ENCODE results near the gene RNF182. TPM values are rescaled to one million over a fixed set of nuclear protein-coding genes. Genes with fewer than 3 reads are reported as not detected.
"Not testable (repeated sequence)": the region's sequence is repeated elsewhere in the genome, so short reads cannot be mapped to it uniquely, and the experiment has no call there.

The RNF182 gene
- total and polyA plus RNA-seq, 3 experiments from 2014 or later, result not detected

DNA sequence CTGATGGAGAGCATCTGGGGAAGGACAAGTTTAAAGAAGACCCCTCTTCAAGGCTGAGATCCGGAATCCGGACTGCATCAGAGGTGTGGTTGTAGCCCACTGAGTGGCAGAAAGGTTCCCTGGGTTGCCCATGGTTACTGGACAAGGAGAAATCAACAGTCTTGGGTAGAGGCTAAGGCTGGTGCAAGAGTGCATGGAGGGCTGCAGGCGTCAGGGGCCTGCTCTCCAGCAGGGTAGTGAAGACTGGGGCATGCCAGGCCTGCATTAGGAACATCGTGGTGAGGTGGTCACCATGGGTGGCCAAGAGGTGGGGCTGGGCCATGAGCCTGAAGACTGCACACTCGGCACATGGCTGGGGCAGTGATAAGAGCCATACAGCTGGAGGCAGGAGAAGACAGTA is 91.2 kb downstream of the RNF182 start:
- no peaks in the 10 kb centered on the region for H3K9me3 Mint-ChIP-seq
- POLR2A ChIA-PET, result no interaction called here

DNA sequence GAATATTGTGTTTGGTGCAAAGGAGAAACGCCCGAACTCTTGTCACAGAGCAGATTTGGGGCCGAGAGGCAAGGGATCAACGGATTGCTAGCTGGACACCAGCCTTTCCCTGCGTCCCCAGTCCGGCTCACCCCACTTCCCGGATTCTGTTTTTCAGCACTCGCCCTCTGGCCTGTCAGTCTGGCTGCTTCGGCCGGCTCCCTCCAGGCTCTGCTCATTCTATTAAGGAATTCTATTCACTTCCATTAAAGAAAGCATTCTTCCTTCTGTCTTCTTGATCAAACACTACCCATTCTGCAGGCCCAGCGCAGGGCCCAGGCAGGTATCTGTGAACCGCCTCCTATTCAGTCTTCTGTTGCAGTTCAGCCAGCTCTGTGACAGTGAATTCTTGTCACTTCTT is 91.7 kb downstream of the RNF182 start:
- peaks cover 9 to 22% of the 10 kb centered on the region in 2 donors for H3K27me3 Mint-ChIP-seq
- no peak overlapping the region for H3K4me3 Mint-ChIP-seq
- Histone ChIP-seq H3K36me3 (ENCODE audit: insufficient read depth, low read length) (no peaks in the 10 kb centered on the region), H3K4me1 (ENCODE audit: insufficient read depth, low read length) (no peaks in the 10 kb centered on the region), H3K9me3 (ENCODE audit: low read length) (no peaks in the 10 kb centered on the region), H3K4me3 (ENCODE audit: low read length) (no peak overlapping the region), H3K27ac (ENCODE audit: low read depth, low read length) (no peak overlapping the region), H3K27me3 (ENCODE audit: insufficient read depth, low read length, poor library complexity, severe bottlenecking) (no peaks in the 10 kb centered on the region)
- no peak overlapping the region for H3K27ac Mint-ChIP-seq
- ChIA-PET POLR2A (no interaction called here), CTCF (no interaction called here)
- no peak for DNase-seq
- H3K9me3 Mint-ChIP-seq, result no peaks in the 10 kb centered on the region
- H3K4me1 Mint-ChIP-seq, result no peaks in the 10 kb centered on the region
- no peaks in the 10 kb centered on the region for H3K36me3 Mint-ChIP-seq

More for the DNA sequence above, 91.2 kb downstream of the RNF182 start:
- no peak for DNase-seq
- no peak overlapping the region for H3K4me3 Mint-ChIP-seq
- Histone ChIP-seq H3K27ac (ENCODE audit: low read depth, low read length) (no peak overlapping the region), H3K9me3 (ENCODE audit: low read length) (no peaks in the 10 kb centered on the region), H3K36me3 (ENCODE audit: insufficient read depth, low read length) (no peaks in the 10 kb centered on the region), H3K27me3 (ENCODE audit: insufficient read depth, low read length, poor library complexity, severe bottlenecking) (no peaks in the 10 kb centered on the region), H3K4me1 (ENCODE audit: insufficient read depth, low read length) (no peaks in the 10 kb centered on the region), H3K4me3 (ENCODE audit: low read length) (no peak overlapping the region)
- H3K27me3 Mint-ChIP-seq, result peaks cover 9 to 22% of the 10 kb centered on the region in 2 donors
- no peaks in the 10 kb centered on the region for H3K36me3 Mint-ChIP-seq
- H3K27ac Mint-ChIP-seq, result no peak overlapping the region
- no peaks in the 10 kb centered on the region for H3K4me1 Mint-ChIP-seq
- CTCF ChIA-PET, result no interaction called here

DNA sequence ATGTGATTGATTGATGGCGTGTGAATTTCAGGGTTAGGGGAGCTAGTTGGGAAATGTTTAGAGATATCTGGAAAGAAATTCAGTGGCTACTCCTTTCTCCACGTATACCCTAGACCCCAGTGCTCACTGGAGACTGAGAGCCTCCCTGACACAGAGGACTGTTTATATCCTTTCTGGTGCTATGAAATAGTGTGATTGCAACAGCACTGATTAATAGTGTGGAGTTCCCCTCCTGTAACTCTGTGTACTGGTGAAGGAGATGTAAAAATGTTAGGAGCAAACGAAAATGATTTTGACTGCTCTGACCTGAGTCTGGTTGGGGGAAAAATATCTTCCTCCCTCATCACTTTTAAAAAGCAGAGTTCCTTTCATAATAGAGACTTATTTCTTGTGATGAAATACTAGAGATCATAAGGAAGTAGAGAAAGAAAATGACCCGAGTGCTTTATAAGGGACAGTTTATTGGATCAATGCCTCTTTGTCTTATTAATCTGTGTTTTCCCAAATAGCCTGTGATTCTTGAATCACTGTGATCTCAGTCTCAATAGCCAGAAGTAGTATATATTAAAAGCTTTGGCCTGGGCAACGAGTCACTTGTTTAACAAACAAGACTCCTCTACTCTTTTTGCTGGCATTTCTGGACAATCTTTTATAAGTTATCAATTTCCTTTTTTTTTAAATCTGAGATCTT is 92.3 kb downstream of the RNF182 start:
- CTCF ChIA-PET, result no interaction called here
- peaks cover 11 to 22% of the 10 kb centered on the region in 2 donors for H3K27me3 Mint-ChIP-seq
- H3K36me3 Mint-ChIP-seq, result no peaks in the 10 kb centered on the region
- H3K4me3 ChIP-seq (ENCODE audit: low read length), result no peak overlapping the region
- H3K36me3 ChIP-seq (ENCODE audit: insufficient read depth, low read length), result no peaks in the 10 kb centered on the region
- H3K4me3 Mint-ChIP-seq, result no peak overlapping the region
- H3K9me3 Mint-ChIP-seq, result no peaks in the 10 kb centered on the region
- DNase-seq, result no peak
- POLR2A ChIA-PET, result no interaction called here
- H3K27me3 ChIP-seq (ENCODE audit: insufficient read depth, low read length, poor library complexity, severe bottlenecking), result no peaks in the 10 kb centered on the region
- H3K4me1 ChIP-seq (ENCODE audit: insufficient read depth, low read length), result no peaks in the 10 kb centered on the region
- H3K27ac ChIP-seq (ENCODE audit: low read depth, low read length), result no peak overlapping the region
- no peaks in the 10 kb centered on the region for H3K9me3 ChIP-seq (ENCODE audit: low read length)
- H3K4me1 Mint-ChIP-seq, result no peaks in the 10 kb centered on the region
- H3K27ac Mint-ChIP-seq, result no peak overlapping the region

DNA sequence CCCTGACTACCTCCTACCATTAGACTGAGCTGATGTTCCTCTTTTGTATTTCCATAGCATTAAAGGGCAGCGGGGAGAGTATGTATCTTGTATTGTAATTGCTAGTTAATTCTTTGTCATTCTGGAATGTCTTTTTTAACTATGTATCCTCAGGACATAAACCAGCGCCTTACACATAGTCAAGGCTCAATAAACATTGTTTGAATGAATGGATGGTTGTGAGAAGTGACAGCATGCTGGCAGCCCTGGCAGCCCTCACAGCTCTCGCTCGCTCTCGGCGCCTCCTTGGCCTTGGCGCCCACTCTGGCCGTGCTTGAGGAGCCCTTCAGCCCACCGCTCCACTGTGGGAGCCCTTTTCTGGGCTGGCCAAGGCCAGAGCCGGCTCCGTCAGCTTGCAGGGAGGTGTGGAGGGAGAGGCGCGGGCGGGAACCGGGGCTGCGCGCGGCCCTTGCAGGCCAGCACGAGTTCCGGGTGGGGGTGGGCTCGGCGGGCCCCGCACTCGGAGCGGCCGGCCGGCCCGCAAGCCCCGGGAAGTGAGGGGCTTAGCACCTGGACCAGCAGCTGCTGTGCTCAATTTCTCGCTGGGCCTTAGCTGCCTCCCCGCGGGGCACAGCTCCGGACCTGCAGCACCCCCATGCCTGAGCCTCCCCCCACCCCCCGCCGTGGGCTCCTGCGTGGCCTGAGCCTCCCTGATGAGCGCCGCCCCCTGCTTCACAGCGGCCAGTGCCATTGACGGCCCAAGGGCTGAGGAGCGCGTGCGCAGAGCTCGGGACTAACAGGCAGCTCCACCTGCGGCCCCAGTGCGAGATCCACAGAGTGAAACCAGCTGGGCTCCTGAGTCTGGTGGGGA is 93.1 kb downstream of the RNF182 start:
- Mint-ChIP-seq H3K4me3 (no peak overlapping the region), H3K27me3 (peaks cover 11 to 20% of the 10 kb centered on the region in 2 donors), H3K27ac (no peak overlapping the region), H3K9me3 (no peaks in the 10 kb centered on the region), H3K36me3 (no peaks in the 10 kb centered on the region), H3K4me1 (no peaks in the 10 kb centered on the region)
- H3K27ac ChIP-seq (ENCODE audit: low read depth, low read length), result no peak overlapping the region
- H3K36me3 ChIP-seq (ENCODE audit: insufficient read depth, low read length), result no peaks in the 10 kb centered on the region
- no peaks in the 10 kb centered on the region for H3K27me3 ChIP-seq (ENCODE audit: insufficient read depth, low read length, poor library complexity, severe bottlenecking)
- ChIA-PET CTCF (no interaction called here), POLR2A (interaction anchor here (0.5 kb wide), 1 partner anchor 174 kb away, joined by 5 read pairs; no protein-coding TSS in a partner anchor)
- DNase-seq, result no peak
- no peak overlapping the region for H3K4me3 ChIP-seq (ENCODE audit: low read length)
- no peaks in the 10 kb centered on the region for H3K9me3 ChIP-seq (ENCODE audit: low read length)
- H3K4me1 ChIP-seq (ENCODE audit: insufficient read depth, low read length), result no peaks in the 10 kb centered on the region

DNA sequence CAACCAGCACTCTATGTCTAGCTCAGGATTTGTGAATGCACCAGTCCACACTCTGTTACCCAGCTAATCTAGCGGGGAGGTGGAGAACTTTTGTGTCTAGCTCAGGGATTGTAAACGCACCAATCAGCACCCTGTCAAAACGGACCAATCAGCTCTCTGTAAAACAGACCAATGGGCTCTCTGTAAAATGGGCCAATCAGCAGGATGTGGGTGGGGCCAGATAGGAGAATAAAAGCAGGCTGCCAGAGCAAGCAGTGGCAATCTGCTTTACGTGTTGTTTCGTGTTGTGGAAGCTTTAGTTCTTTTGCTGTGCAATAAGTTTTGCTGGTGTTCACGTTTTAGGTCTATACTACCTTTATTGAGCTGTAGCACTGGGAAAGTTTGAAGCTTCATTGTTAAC is 93.8 kb downstream of the RNF182 start:
- H3K36me3 Mint-ChIP-seq; DNase-seq; H3K4me3 ChIP-seq (ENCODE audit: low read length); H3K27ac Mint-ChIP-seq; H3K4me1 Mint-ChIP-seq; CTCF ChIA-PET; H3K27ac ChIP-seq (ENCODE audit: low read depth, low read length); H3K36me3 ChIP-seq (ENCODE audit: insufficient read depth, low read length); H3K27me3 ChIP-seq (ENCODE audit: insufficient read depth, low read length, poor library complexity, severe bottlenecking); H3K9me3 Mint-ChIP-seq; H3K4me1 ChIP-seq (ENCODE audit: insufficient read depth, low read length); H3K9me3 ChIP-seq (ENCODE audit: low read length); H3K4me3 Mint-ChIP-seq: not testable (repeated sequence)
- peaks cover 12 to 23% of the 10 kb centered on the region in 2 donors for H3K27me3 Mint-ChIP-seq
- POLR2A ChIA-PET, result interaction anchor here (0.5 kb wide), 1 partner anchor 174 kb away, joined by 5 read pairs; no protein-coding TSS in a partner anchor

DNA sequence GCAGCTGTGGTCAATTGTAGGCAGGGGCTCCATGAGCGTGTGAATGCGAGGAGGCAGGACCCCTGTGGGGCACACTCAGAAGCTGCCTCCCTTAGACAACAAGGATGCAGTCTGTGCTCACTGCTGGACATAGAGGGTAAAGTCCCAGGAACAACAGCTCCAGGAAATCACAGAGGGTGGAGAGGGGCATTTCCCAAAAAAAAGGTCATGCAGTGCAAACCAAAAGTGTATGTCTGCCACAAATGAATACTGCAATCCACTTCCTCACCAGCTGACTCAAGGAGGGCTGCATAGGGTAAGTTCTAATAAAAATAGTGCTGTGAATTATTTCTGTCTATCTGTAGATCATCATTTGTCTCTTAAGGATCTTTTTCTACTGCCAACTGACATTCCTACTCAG is 95.8 kb downstream of the RNF182 start:
- ChIA-PET CTCF (no interaction called here), POLR2A (no interaction called here)
- Mint-ChIP-seq H3K4me1 (no peaks in the 10 kb centered on the region), H3K27me3 (peaks cover 7 to 19% of the 10 kb centered on the region in 2 donors), H3K27ac (no peak overlapping the region), H3K4me3 (no peak overlapping the region), H3K9me3 (no peaks in the 10 kb centered on the region), H3K36me3 (no peaks in the 10 kb centered on the region)
- Histone ChIP-seq H3K4me1 (ENCODE audit: insufficient read depth, low read length) (no peaks in the 10 kb centered on the region), H3K4me3 (ENCODE audit: low read length) (no peak overlapping the region), H3K36me3 (ENCODE audit: insufficient read depth, low read length) (no peaks in the 10 kb centered on the region), H3K9me3 (ENCODE audit: low read length) (no peaks in the 10 kb centered on the region), H3K27me3 (ENCODE audit: insufficient read depth, low read length, poor library complexity, severe bottlenecking) (no peaks in the 10 kb centered on the region), H3K27ac (ENCODE audit: low read depth, low read length) (no peak overlapping the region)
- DNase-seq, result no peak

DNA sequence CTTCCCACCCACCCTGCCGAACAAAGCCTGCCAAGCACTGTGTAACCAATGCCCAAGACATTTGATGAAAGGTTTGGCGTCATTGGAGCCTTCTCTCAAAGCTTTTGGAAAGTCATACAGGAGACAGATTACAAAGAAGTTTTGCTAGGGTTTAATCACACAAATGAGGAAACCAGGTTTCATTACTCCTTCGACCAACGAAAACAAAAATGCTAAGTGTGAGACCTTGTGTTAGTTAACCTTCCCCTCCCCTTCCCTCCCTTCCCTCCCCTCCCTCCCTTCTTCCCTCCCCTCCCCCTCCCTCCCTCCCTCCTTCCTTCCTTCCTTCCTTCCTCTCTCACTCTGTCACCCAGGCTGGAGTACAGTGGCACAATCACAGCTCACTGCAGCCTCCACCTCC is 96.7 kb downstream of the RNF182 start:
- no peak overlapping the region for H3K4me3 Mint-ChIP-seq
- H3K36me3 Mint-ChIP-seq, result no peaks in the 10 kb centered on the region
- H3K27ac Mint-ChIP-seq, result no peak overlapping the region
- H3K4me1 Mint-ChIP-seq, result no peaks in the 10 kb centered on the region
- Histone ChIP-seq H3K9me3 (ENCODE audit: low read length) (no peaks in the 10 kb centered on the region), H3K4me1 (ENCODE audit: insufficient read depth, low read length) (no peaks in the 10 kb centered on the region), H3K27ac (ENCODE audit: low read depth, low read length) (no peak overlapping the region), H3K27me3 (ENCODE audit: insufficient read depth, low read length, poor library complexity, severe bottlenecking) (no peaks in the 10 kb centered on the region), H3K4me3 (ENCODE audit: low read length) (no peak overlapping the region), H3K36me3 (ENCODE audit: insufficient read depth, low read length) (no peaks in the 10 kb centered on the region)
- ChIA-PET CTCF (interaction anchor here (1.2 kb wide), 1 partner anchor 12 kb away, joined by 3 read pairs; no protein-coding TSS in a partner anchor), POLR2A (no interaction called here)
- H3K9me3 Mint-ChIP-seq, result no peaks in the 10 kb centered on the region
- peaks cover 7 to 23% of the 10 kb centered on the region in 2 donors for H3K27me3 Mint-ChIP-seq
- no peak for DNase-seq

DNA sequence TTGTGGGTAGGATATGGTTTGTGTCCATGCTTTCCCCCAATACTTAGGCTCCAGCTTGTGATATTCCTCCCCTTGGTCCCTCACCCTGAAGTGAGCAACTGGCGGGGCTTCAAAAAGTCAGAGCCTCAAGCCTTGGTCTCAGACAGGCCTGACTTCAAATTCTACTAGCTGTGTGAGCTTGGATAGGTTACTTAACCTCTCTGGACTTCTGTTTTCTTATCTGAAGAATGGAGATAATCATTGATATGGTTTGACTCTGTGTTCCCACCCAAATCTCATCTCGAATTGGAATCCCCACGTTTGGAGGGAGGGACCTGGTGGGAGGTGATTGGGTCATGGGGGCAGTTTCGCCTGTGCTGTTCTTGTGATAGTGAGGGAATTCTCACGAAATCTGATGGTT is 97.9 kb downstream of the RNF182 start:
- no peak for DNase-seq
- Mint-ChIP-seq H3K27ac (no peak overlapping the region), H3K27me3 (peaks cover 8 to 32% of the 10 kb centered on the region in 2 donors), H3K4me3 (no peak overlapping the region), H3K36me3 (no peaks in the 10 kb centered on the region), H3K9me3 (no peaks in the 10 kb centered on the region), H3K4me1 (no peaks in the 10 kb centered on the region)
- Histone ChIP-seq H3K4me1 (ENCODE audit: insufficient read depth, low read length) (no peaks in the 10 kb centered on the region), H3K36me3 (ENCODE audit: insufficient read depth, low read length) (no peaks in the 10 kb centered on the region), H3K9me3 (ENCODE audit: low read length) (no peaks in the 10 kb centered on the region), H3K27me3 (ENCODE audit: insufficient read depth, low read length, poor library complexity, severe bottlenecking) (no peaks in the 10 kb centered on the region), H3K4me3 (ENCODE audit: low read length) (no peak overlapping the region), H3K27ac (ENCODE audit: low read depth, low read length) (no peak overlapping the region)
- ChIA-PET POLR2A (interaction anchor here (0.5 kb wide), 1 partner anchor 22 kb away, joined by 3 read pairs; no protein-coding TSS in a partner anchor), CTCF (interaction anchor here (1.2 kb wide), 1 partner anchor 10 kb away, joined by 3 read pairs; no protein-coding TSS in a partner anchor)
